Measurements from ENCODE around the gene ARHGAP22. TPM values are rescaled to one million over a fixed set of nuclear protein-coding genes. Genes with fewer than 3 reads are reported as not detected.

ARHGAP22 gene
- total and polyA plus RNA-seq, 2 of the 4 experiments (the other 2 are of a cell fraction), result 28.3 to 30.2 TPM

DNA sequence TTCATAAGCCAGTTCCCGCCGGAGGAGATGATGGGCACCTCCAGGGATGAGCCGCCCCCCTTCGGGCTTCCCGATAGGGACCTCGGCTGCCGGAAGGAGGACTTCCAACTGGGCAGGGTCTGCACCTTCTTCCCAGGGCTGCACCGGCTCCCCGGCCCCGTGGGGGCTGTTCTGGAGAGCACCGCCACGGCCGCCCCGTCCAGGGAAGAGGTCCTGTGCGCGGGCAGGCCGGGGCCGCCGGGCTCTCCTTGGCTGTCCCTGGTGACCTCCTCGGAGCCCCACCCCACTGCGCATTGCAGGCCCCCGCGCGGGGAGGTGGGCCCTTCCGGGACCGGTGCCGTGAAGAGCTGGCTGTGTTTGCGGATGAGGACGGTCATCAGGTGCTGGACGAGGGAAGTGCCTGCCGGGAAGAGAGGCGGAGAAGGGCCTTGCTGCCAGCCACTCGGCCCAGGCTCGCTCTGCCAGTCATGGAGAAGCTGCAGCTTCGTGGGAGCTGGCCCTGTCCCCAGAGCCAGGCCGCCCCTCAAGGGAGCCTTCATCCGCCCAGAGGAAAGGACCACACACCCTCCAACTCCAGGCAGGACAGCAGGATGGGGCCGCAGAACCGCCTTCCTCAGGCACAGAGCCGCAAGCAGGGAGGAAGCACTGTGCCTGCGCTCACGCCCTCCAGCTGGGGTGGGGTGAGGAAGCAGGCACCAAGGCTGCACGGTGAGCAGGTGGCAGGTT, 154.0 kb downstream of the ARHGAP22 start:
- no TSS peak for BruUV-seq (replicated peaks)
- TF ChIP-seq MAFK (IDR thresholded peaks at IDR 0.05; ENCODE audit: low read depth, low read length), result no peak
- TF ChIP-seq, protein P1, sequence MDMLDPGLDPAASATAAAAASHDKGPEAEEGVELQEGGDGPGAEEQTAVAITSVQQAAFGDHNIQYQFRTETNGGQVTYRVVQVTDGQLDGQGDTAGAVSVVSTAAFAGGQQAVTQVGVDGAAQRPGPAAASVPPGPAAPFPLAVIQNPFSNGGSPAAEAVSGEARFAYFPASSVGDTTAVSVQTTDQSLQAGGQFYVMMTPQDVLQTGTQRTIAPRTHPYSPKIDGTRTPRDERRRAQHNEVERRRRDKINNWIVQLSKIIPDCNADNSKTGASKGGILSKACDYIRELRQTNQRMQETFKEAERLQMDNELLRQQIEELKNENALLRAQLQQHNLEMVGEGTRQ (IDR thresholded peaks at IDR 0.05; ENCODE audit: low read depth, low read length), result no peak
- TF ChIP-seq FOS (IDR thresholded peaks at IDR 0.05; ENCODE audit: low read depth, low read length), result no peak
- TF ChIP-seq CHD1 (IDR thresholded peaks at IDR 0.05; ENCODE audit: low read depth, low read length), result no peak
- no peak for TF ChIP-seq RCOR1 (IDR thresholded peaks at IDR 0.05; ENCODE audit: insufficient replicate concordance, low read length)
- TF ChIP-seq BHLHE40 (IDR thresholded peaks at IDR 0.05; ENCODE audit: low read depth, low read length), result no peak
- no peak for TF ChIP-seq RFX5 (IDR thresholded peaks at IDR 0.05; ENCODE audit: low read depth, low read length)
- no peak for TF ChIP-seq POLR2A (IDR thresholded peaks at IDR 0.05; ENCODE audit: low read depth, low read length)
- TF ChIP-seq MAZ (IDR thresholded peaks at IDR 0.05; ENCODE audit: borderline replicate concordance, low read depth, low read length), result no peak
- TF ChIP-seq CTCF (conservative IDR thresholded peaks at IDR 0.05; ENCODE audit: low read depth, low read length), result no peak
- TF ChIP-seq RAD21 (IDR thresholded peaks at IDR 0.05; ENCODE audit: low read length), result no peak
- no peak for TF ChIP-seq CEBPB (IDR thresholded peaks at IDR 0.05; ENCODE audit: low read depth, low read length)
- no peak for TF ChIP-seq ELK1 (IDR thresholded peaks at IDR 0.05; ENCODE audit: borderline replicate concordance, low read depth, low read length)
- TF ChIP-seq NFE2L2 (IDR thresholded peaks at IDR 0.05; ENCODE audit: low read depth, low read length), result no peak
- no peak for TF ChIP-seq SMC3 (IDR thresholded peaks at IDR 0.05; ENCODE audit: low read depth, low read length)
- no peak for TF ChIP-seq MXI1 (IDR thresholded peaks at IDR 0.05; ENCODE audit: borderline replicate concordance, low read depth, low read length)
- Histone ChIP-seq H4K91ac (ENCODE audit: insufficient read depth, low read depth, low read length) (no peak overlapping the region), H2BK120ac (ENCODE audit: low read depth, low read length) (no peak overlapping the region), H2BK5ac (ENCODE audit: low read depth, low read length, poor library complexity, severe bottlenecking) (no peak overlapping the region), H3K4ac (ENCODE audit: low read depth, low read length) (no peak overlapping the region), H2BK15ac (ENCODE audit: low read depth, low read length) (no peak overlapping the region), H3K9ac (ENCODE audit: low read depth, low read length) (no peak overlapping the region), H2BK20ac (ENCODE audit: low read depth, low read length) (no peak overlapping the region), H4K20me1 (ENCODE audit: insufficient read depth, low read length) (peaks cover 40% of the 10 kb centered on the region), H2AK9ac (replicated peaks; ENCODE audit: low read depth, low read length, poor library complexity) (peak overlapping the region; percentile 47), H3K27me3 (ENCODE audit: control insufficient read depth, insufficient read depth, low read length) (no peaks in the 10 kb centered on the region), H3K4me2 (ENCODE audit: low read depth, low read length) (no peak overlapping the region), H3K36me3 (ENCODE audit: control insufficient read depth, insufficient read depth, low read length) (peaks cover 11% of the 10 kb centered on the region; the same call in 1 of the 2 replicates), H4K8ac (ENCODE audit: low read depth in 2 of 2, low read length in 2 of 2) (no peak overlapping the region), H3K14ac (replicated peaks; ENCODE audit: low read depth, low read length) (no peak overlapping the region), H3K18ac (ENCODE audit: low read depth, low read length) (no peak overlapping the region), H4K5ac (ENCODE audit: low read depth, low read length) (no peak overlapping the region), H2AK5ac (ENCODE audit: low read depth, low read length) (no peak overlapping the region), H3K4me3 (ENCODE audit: insufficient read depth, low read depth, low read length) (no peak overlapping the region), H3K23ac (ENCODE audit: low read depth, low read length) (no peak overlapping the region), H3K79me1 (ENCODE audit: low read depth in 1 of 2, low read length in 2 of 2) (peaks cover 13 to 74% of the 10 kb centered on the region in 2 experiments; a peak in 3 of 4 replicates), H3K9me1 (ENCODE audit: insufficient read depth, low read length) (peaks cover 22% of the 10 kb centered on the region), H3K4me1 (ENCODE audit: control insufficient read depth, insufficient read depth, low read length) (peaks cover 9% of the 10 kb centered on the region), H3K56ac (ENCODE audit: extremely low read depth, insufficient read depth, low read length) (no peak overlapping the region), H2AFZ (replicated peaks; ENCODE audit: low read length, poor library complexity) (no peak overlapping the region), H3K9me3 (ENCODE audit: control insufficient read depth, insufficient read depth, low read length) (no peaks in the 10 kb centered on the region), H3K27ac (ENCODE audit: insufficient read depth, low read length) (no peak overlapping the region)
- POLR2A ChIA-PET (ENCODE audit: unreplicated experiment), result no interaction called here
- dilution Hi-C loops (cut with HindIII; ENCODE audit: low sequenced_read_pairs, unreplicated experiment) (no loop called here), in situ Hi-C loops (cut with MboI; ENCODE audit: low sequenced_read_pairs) (no loop called here), intact Hi-C loops (cut with micrococcal nuclease) (no loop called here)
- 89% methylated on average over 13 of the region's 43 CpGs; no CpG with 5 or more reads in 1 of the 2 experiments for WGBS, 2 experiments (ENCODE audit: extremely low coverage in 2 of 2, insufficient read length in 1 of 2)
- CTCF ChIA-PET, result no interaction called here
- no peak for DNase-seq
- ATAC-seq (ENCODE audit: low read depth), result no peak

Measured in IMR-90 (cell line).